ENCODE measurements around the gene NPM3. TPM values are rescaled to one million over a fixed set of nuclear protein-coding genes. Genes with fewer than 3 reads are reported as not detected.

Gene NPM3
- total RNA-seq, 2 donors from 2014 or later: 13.1 to 13.8 TPM

- peaks cover 19% of the 10 kb centered on the region for H3K27me3 Mint-ChIP-seq
- H3K4me3 Mint-ChIP-seq: no peak overlapping the region
- peaks cover 2% of the 10 kb centered on the region for H3K4me1 Mint-ChIP-seq
- no peaks in the 10 kb centered on the region for H3K36me3 Mint-ChIP-seq (ENCODE audit: low read depth)
- no peak overlapping the region for H3K27ac Mint-ChIP-seq
- no peaks in the 10 kb centered on the region for H3K9me3 ChIP-seq (ENCODE audit: control insufficient read depth, low read length, poor library complexity, severe bottlenecking)
- no peak for DNase-seq
- ATAC-seq: no peak
These were observed 38.1 kb downstream of the NPM3 start for GRCh38 chr10:101745074-101745696.

GRCh38 chr10:101744267-101744666 is 39.0 kb downstream of the NPM3 start:
- DNase-seq (no peak), ATAC-seq (no peak)
- no peak overlapping the region for H3K4me3 Mint-ChIP-seq
- peaks cover 20% of the 10 kb centered on the region for H3K27me3 Mint-ChIP-seq
- no peaks in the 10 kb centered on the region for H3K9me3 ChIP-seq (ENCODE audit: control insufficient read depth, low read length, poor library complexity, severe bottlenecking)
- peaks cover 2% of the 10 kb centered on the region for H3K4me1 Mint-ChIP-seq
- no peak overlapping the region for H3K27ac Mint-ChIP-seq
- H3K36me3 Mint-ChIP-seq (ENCODE audit: low read depth): no peaks in the 10 kb centered on the region

- ATAC-seq (no peak), DNase-seq (no peak)
- H3K27ac Mint-ChIP-seq: no peak overlapping the region
- H3K27me3 Mint-ChIP-seq: peaks cover 20% of the 10 kb centered on the region
- no peaks in the 10 kb centered on the region for H3K36me3 Mint-ChIP-seq (ENCODE audit: low read depth)
- no peak overlapping the region for H3K4me3 Mint-ChIP-seq
- peaks cover 2% of the 10 kb centered on the region for H3K4me1 Mint-ChIP-seq
- no peaks in the 10 kb centered on the region for H3K9me3 ChIP-seq (ENCODE audit: control insufficient read depth, low read length, poor library complexity, severe bottlenecking)
These were observed 41.3 kb downstream of the NPM3 start for GRCh38 chr10:101741938-101742337.

GRCh38 chr10:101736666-101737065 is 46.6 kb downstream of the NPM3 start:
- ATAC-seq (no peak), DNase-seq (no peak)
- H3K4me3 Mint-ChIP-seq: no peak overlapping the region
- peaks cover 7% of the 10 kb centered on the region for H3K36me3 Mint-ChIP-seq (ENCODE audit: low read depth)
- peaks cover 34% of the 10 kb centered on the region for H3K27me3 Mint-ChIP-seq
- H3K9me3 ChIP-seq (ENCODE audit: control insufficient read depth, low read length, poor library complexity, severe bottlenecking): no peaks in the 10 kb centered on the region
- no peak overlapping the region for H3K27ac Mint-ChIP-seq
- no peaks in the 10 kb centered on the region for H3K4me1 Mint-ChIP-seq

GRCh38 chr10:101732096-101732495 is 51.1 kb downstream of the NPM3 start:
- H3K4me1 Mint-ChIP-seq: no peaks in the 10 kb centered on the region

More at GRCh38 chr10:101732096-101732495, 51.1 kb downstream of the NPM3 start:
- Mint-ChIP-seq H3K27me3 (peaks cover 39% of the 10 kb centered on the region), H3K36me3 (ENCODE audit: low read depth) (peaks cover 9% of the 10 kb centered on the region), H3K27ac (no peak overlapping the region), H3K4me3 (no peak overlapping the region)
- no peak for ATAC-seq
- no peak for DNase-seq
- no peaks in the 10 kb centered on the region for H3K9me3 ChIP-seq (ENCODE audit: control insufficient read depth, low read length, poor library complexity, severe bottlenecking)

Other genes with a start within 250 kb of the NPM3 start
- 10 to 100 TPM; 25.3 to 30.9 TPM for gene POLL, start 195.2 kb downstream of the NPM3 start, total RNA-seq
- 1 to 10 TPM in 1 of 2 donors, not detected in 1; 1.9 TPM for gene DPCD, start 195.1 kb downstream of the NPM3 start, total RNA-seq
- gene FBXW4, start 88.3 kb downstream of the NPM3 start, total RNA-seq: 10 to 100 TPM; 64.5 to 74.1 TPM
- gene FGF8, start 7.3 kb downstream of the NPM3 start, total RNA-seq: not detected
- 100 to 1,000 TPM; 411 to 421 TPM for gene OGA, start 35.0 kb upstream of the NPM3 start, total RNA-seq
- gene KCNIP2, start 60.4 kb upstream of the NPM3 start, total RNA-seq: 1 to 10 TPM; 2.9 to 4.1 TPM

Measured in T-helper 17 cell (primary cell).